ACC112 (cell line): ENCODE results near the gene MAST4.

Source experiments
- H2AFZ ChIP-seq: fragments of 200-600 bp; sonication (generic); one replicate; pipeline ENCODE4 v1.6.0; 2017; ENCODE audit warnings: antibody characterized with exemption, low read length; ENCODE audit not compliant: unreplicated experiment
- H3K27ac ChIP-seq: fragments of 200-600 bp; sonication (generic); 2 replicates; pipeline ENCODE4 v1.5.1; 2014; ENCODE audit warnings: low read depth, mild to moderate bottlenecking, antibody characterized with exemption, low read length, moderate library complexity
- H3K27me3 ChIP-seq: fragments of 200-600 bp; sonication (generic); 2 replicates; pipeline ENCODE4 v1.6.1; 2014; ENCODE audit warnings: mild to moderate bottlenecking, antibody characterized with exemption, low read length, moderate library complexity, mixed read lengths; ENCODE audit not compliant: insufficient read depth
- H3K36me3 ChIP-seq: fragments of 200-600 bp; sonication (generic); 2 replicates; pipeline ENCODE4 v1.6.1; 2016; ENCODE audit warnings: mild to moderate bottlenecking, antibody characterized with exemption, low read length, moderate library complexity, mixed read lengths; ENCODE audit not compliant: insufficient read depth
- H3K4me1 ChIP-seq: fragments of 200-600 bp; sonication (generic); one replicate; pipeline ENCODE4 v1.6.1; 2016; ENCODE audit warnings: low read length, mixed read lengths; ENCODE audit not compliant: insufficient read depth, unreplicated experiment, control insufficient read depth
- H3K4me3 ChIP-seq: fragments of 200-600 bp; sonication (generic); 2 replicates; pipeline ENCODE4 v1.5.1; 2014; ENCODE audit warnings: mild to moderate bottlenecking, low read depth, low read length
- H3K79me2 ChIP-seq: fragments of 200-600 bp; sonication (generic); one replicate; pipeline ENCODE4 v1.6.0; 2016; ENCODE audit warnings: low read length; ENCODE audit not compliant: control insufficient read depth, unreplicated experiment, insufficient read depth

MAST4 gene

DNA sequence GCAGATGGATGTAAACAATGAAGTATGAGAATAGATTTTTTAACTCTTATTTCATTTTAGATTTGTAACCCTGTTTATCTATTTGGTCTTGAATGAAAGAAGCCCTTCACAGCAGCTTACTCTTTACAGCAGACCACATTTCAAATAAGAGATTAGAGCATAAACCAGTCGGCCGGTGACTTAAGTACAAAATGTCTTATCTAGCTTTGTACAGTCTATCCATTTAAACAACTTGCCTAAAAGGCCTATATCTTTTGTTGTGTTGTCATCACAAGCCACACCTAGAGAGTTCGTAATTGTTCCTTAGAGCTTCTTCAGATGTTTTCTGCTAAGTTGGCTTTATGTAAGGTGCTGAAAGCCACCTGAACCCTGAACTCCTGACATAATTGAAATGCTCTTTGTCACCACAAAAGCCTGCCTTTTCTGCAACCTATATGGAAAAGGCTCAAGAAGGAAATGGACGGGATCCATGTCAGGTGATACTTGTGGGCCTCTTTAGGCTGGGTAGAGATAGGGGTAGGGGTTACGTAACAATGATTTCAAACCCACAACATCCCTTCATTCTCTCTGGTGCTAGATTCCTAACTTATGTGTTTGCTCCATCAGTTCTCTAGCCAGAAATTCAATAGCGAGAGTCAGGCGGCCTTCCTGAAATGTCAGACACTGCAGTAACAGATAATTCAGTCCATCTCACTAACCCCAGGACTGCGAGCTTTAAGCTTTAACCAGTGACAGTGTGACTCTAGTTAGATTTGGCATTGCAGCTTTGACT is 437.9 kb downstream of the MAST4 start:
- no peaks in the 10 kb centered on the region for H3K36me3 ChIP-seq
- no peaks in the 10 kb centered on the region for H3K27me3 ChIP-seq
- H3K79me2 ChIP-seq = no peaks in the 10 kb centered on the region
- H2AFZ ChIP-seq = no peak overlapping the region
- peaks cover 25% of the 10 kb centered on the region for H3K4me1 ChIP-seq
- no peak overlapping the region for H3K4me3 ChIP-seq
- H3K27ac ChIP-seq = no peak overlapping the region

DNA sequence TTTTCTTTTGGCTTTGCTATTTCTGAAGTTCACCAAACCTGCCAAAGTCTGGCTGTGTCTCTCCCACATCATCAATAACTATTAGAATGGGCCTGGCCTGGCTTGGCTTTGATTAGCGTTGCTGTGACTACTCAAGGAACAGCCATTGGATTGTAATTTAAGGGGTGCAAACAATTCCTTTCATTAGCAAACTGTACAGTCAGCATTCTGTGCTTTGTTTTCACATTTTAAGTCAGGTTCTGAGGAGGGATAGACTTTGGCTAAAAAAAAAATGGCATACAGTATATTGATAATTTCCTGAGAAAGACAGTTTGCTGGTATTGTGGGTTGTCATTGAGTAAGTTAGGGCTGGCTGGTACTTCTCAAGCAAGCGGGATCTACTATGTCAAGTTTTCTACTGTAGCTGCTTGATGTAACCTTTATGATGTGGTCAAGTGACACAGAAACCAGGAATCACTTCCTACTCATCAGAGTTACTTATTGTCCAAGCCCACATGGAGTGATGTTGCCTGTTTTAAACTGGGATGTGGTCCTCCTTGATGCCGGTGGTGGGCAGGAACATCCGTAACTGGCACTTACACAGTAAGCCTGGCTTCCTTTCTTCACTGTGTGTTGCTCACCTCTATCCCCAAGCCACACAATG is 439.0 kb downstream of the MAST4 start:
- H3K27me3 ChIP-seq = no peaks in the 10 kb centered on the region
- H3K4me3 ChIP-seq = no peak overlapping the region
- peaks cover 26% of the 10 kb centered on the region for H3K4me1 ChIP-seq
- no peak overlapping the region for H3K27ac ChIP-seq
- no peaks in the 10 kb centered on the region for H3K79me2 ChIP-seq
- no peaks in the 10 kb centered on the region for H3K36me3 ChIP-seq
- H2AFZ ChIP-seq = no peak overlapping the region

DNA sequence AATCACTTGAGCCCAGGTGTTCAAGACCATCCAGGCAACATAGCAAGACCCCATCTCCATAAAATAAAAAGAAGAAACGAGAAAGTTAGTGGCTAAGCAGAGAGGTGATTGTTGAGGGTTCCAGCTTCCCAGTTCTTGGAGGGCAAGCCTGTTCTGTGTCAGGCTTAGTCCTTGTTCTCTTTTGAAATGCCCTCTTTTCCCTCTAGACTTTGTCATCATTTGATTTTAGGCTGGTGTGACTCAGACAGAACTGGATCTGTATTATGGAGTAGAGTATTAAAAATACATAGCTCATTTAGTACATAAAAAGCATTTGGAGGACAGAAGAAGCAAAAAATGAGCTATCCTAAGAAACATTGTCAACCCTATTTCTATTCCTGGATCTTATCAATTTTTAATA is 441.0 kb downstream of the MAST4 start:
- H3K79me2 ChIP-seq = no peaks in the 10 kb centered on the region
- no peaks in the 10 kb centered on the region for H3K27me3 ChIP-seq
- H3K36me3 ChIP-seq = no peaks in the 10 kb centered on the region
- H3K4me1 ChIP-seq = peaks cover 19% of the 10 kb centered on the region
- no peak overlapping the region for H3K4me3 ChIP-seq
- no peak overlapping the region for H3K27ac ChIP-seq
- H2AFZ ChIP-seq = no peak overlapping the region

DNA sequence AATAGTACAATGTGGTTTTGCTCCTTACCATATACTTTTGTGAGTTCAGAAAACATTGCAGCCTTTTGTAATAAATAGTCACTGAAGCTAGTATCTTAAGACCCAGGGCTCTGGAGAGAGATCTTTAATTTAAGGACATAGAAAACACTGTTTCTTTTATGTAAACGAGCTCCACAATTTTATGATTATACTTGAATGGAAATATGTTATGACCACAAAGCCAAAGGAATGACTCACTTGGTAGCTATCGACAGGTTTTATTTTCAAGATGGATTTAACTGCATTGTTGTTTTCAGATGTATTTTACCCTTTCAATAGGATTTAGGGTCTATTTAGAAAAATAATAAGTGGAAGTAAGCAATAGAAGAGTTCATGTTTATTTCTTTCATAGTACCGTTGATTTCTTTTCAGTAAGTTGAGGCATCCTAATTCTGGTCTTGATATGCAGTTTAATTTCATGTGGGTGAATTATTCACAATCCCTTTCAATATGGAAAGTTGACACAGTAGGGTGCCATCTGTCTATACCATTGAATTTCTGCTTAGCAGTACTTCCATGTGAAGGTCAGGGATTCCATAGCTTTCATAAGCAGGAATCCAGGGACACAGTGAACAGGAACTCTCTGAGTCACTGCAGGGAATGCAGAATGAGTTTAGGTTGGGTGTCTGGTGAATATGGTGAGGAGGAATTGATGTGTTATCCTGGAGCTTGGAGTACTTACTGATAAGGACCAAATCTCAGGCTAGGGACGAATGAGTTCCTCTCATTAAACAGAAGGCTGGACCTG is 442.8 kb downstream of the MAST4 start:
- Histone ChIP-seq H2AFZ (peak overlapping the region; percentile 81), H3K4me1 (peaks cover 15% of the 10 kb centered on the region), H3K27ac (peak overlapping the region; percentile 33; the same call in 1 of the 2 replicates), H3K4me3 (peak overlapping the region; percentile 36; the same call in 1 of the 2 replicates), H3K79me2 (no peaks in the 10 kb centered on the region), H3K36me3 (no peaks in the 10 kb centered on the region), H3K27me3 (no peaks in the 10 kb centered on the region)

DNA sequence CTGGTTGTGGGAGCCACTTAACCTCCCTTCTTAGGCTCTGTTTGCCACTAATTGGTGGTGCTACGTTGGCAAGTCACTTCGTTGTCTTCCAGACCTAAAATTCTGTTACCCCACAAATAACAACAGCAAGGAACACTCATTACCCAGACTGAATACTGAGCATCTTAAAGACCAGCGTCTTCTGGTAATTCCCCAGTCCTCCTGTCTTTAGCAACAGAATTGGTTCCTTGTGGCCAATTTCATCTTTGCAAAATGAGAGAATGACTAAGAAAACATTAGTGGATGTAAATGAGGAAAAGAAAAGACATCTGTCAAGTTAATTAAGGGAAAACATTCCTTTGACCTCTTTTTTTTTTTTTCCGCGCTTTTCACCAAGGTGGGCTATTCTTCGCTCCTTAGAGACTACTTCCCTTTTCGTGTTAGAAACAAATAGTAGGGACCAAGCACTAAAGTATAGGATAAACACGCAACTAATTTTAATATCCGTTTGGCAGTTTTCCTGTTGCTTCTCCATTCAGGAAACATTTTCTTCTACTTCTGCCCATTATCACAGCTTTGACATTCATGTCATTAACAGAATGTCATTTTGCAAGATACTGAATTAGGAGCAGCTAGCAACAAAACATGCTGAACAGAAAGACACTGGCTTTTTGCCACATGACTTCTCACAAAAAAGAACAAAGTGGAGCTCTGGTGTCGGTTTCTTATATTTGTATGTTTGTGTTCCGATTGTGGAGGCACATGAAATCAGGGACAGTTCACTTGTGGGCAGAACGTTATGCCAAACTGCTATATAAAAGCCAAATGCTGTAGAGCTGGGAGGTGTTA is 446.2 kb downstream of the MAST4 start:
- Histone ChIP-seq H3K27me3 (no peaks in the 10 kb centered on the region), H3K79me2 (no peaks in the 10 kb centered on the region), H2AFZ (no peak overlapping the region), H3K27ac (no peak overlapping the region), H3K4me1 (peaks cover 15% of the 10 kb centered on the region), H3K36me3 (no peaks in the 10 kb centered on the region), H3K4me3 (no peak overlapping the region)

DNA sequence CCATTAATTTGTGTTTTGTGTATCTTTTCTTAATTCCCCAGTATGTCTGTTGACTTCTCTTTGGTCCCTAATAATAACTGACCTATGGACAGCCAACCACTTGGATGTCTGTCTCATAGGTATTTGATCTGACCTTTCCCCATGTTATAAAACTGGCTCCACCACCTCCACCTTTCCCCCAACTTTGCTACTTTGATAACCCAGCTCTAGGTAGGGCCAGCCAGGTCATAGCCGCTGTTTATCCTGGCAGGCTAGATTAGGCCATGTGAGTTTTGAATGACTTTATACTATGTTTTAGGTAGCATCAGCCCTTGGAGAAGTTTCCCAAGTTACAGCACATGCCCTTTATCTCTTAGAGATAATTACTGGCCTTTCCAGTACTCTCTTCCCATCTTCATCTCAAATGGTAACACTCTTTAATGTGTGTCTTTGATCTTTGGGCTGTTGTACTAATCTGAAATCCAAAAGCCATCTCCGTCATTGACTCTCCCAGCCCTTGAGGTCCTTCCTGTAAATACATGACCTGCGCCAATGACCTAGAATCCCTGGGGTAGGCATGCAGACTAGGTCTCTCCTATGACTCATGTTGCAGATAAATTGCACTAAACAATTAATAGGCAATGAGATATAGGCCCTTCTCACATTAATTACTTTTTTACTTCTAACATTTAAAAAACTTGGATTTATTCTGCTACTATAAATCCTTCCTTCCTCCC is 447.8 kb downstream of the MAST4 start:
- no peak overlapping the region for H2AFZ ChIP-seq
- H3K4me1 ChIP-seq = peaks cover 7% of the 10 kb centered on the region
- no peaks in the 10 kb centered on the region for H3K79me2 ChIP-seq
- H3K36me3 ChIP-seq = no peaks in the 10 kb centered on the region
- H3K27ac ChIP-seq = no peak overlapping the region
- no peak overlapping the region for H3K4me3 ChIP-seq
- no peaks in the 10 kb centered on the region for H3K27me3 ChIP-seq

DNA sequence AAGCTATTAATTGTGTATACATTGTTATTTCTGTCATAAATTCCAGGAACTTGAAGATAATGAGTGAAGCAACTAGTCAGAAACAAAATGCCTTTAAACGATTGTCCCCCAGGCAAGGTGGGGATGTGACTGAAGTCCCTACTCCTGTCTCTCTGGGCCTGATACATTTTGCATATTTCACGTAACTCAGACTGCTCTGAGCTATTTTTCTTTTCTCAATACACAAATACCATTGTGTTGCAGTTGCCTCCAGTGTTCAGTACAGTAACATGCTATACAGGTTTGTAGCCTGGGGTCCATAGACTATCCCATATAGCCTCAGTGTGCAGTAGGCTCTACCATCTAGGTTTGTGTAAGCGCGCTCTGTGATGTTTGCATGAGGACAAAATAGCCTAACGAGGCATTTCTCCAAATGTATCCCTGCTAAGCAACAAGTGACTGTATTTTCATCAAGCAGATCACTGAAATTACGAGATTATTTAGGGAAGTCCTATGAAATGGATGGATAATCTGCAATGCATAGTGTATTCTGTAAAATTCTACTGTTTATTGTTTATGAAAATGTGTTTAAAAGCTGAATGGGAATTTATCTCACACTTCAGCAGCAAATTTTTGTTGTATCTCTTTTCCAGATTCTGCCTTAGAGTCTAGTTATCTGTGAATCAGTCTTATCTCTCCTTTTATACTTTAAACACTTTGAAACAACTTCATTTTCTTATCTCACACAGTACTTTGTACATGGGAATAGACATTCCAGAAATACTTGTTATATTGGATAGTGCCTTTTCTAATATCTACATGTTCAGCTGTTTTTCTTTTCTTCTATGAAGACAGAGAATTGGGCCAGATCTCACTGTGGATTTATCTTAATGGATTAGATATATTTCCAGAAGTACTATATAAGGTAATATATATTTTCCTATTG is 449.9 kb downstream of the MAST4 start:
- Histone ChIP-seq H3K27me3 (no peaks in the 10 kb centered on the region), H2AFZ (no peak overlapping the region), H3K4me1 (no peaks in the 10 kb centered on the region), H3K79me2 (no peaks in the 10 kb centered on the region), H3K4me3 (no peak overlapping the region), H3K36me3 (no peaks in the 10 kb centered on the region), H3K27ac (no peak overlapping the region)

DNA sequence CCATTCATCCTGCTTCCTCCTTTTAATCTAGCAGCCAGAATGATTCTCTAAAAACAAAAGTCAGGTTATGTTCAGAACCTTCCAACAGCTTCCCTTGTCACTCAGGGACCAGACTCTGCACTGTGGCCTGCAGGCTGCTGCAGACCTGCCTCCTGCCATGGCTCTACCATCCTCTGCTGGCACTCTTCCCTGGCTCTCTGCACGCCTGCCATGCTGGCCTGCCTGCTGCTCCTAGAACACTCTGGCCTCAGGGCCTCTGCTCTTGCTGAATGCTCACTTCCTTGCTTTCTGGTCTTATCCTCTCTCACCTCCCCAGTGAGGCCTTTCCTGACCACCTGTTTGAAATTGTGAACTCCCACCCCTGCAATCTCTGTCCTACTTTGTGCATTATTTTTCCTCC is 451.0 kb downstream of the MAST4 start:
- no peak overlapping the region for H2AFZ ChIP-seq
- H3K4me1 ChIP-seq = no peaks in the 10 kb centered on the region
- no peaks in the 10 kb centered on the region for H3K79me2 ChIP-seq
- no peaks in the 10 kb centered on the region for H3K27me3 ChIP-seq
- no peak overlapping the region for H3K27ac ChIP-seq
- no peaks in the 10 kb centered on the region for H3K36me3 ChIP-seq
- H3K4me3 ChIP-seq = no peak overlapping the region

DNA sequence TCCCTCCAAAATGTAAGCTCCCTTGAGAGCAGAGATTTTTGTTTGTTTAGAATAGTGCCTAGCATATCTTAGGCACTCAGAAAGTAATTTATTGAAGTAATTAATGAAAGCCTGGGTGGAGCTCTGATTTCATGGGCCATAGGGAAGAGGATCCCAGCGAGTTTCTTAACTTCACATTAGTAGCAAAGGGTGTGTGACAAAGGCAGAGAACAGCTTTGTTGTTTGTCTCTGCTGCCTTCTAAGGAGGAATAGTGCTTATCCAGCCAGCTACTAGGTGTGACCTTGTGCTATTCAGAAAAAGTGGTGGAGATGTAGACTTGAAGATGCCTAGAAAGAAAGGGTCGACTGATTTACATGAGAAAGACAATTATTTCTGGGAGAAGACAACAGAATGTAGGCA is 451.4 kb downstream of the MAST4 start:
- Histone ChIP-seq H3K4me3 (no peak overlapping the region), H3K27ac (no peak overlapping the region), H3K79me2 (no peaks in the 10 kb centered on the region), H3K36me3 (no peaks in the 10 kb centered on the region), H2AFZ (no peak overlapping the region), H3K27me3 (no peaks in the 10 kb centered on the region), H3K4me1 (no peaks in the 10 kb centered on the region)
